NCI-H345 (cell line): Measurements from ENCODE around the gene RPLP2.

ENCODE experiments used
- DNase-seq: peaks from one replicate; lab custom pipeline; 2025; lab: John Stamatoyannopoulos, UW

Gene RPLP2

GRCh38 chr11:803770-804598, 5.8 kb upstream of the RPLP2 start:
- peak; percentile 67 for DNase-seq

GRCh38 chr11:804599-804964, 5.2 kb upstream of the RPLP2 start:
- no peak for DNase-seq

- DNase-seq, result no peak
These were observed 1.1 kb upstream of the RPLP2 start for GRCh38 chr11:808427-809286.

- DNase-seq, result no peak
These were observed 337 bp downstream of the RPLP2 start for GRCh38 chr11:810040-810567.

GRCh38 chr11:811446-812245, 1.9 kb downstream of the RPLP2 start:
- no peak for DNase-seq

- no peak for DNase-seq
These were observed 2.6 kb downstream of the RPLP2 start for GRCh38 chr11:812390-812789.

GRCh38 chr11:813072-813455, 3.3 kb downstream of the RPLP2 start:
- DNase-seq, result no peak

GRCh38 chr11:813456-814096, 3.8 kb downstream of the RPLP2 start:
- no peak for DNase-seq

- DNase-seq, result no peak
These were observed 6.1 kb downstream of the RPLP2 start for GRCh38 chr11:815675-816432.

- no peak for DNase-seq
These were observed 6.6 kb downstream of the RPLP2 start for GRCh38 chr11:816433-816779.

- no peak for DNase-seq
These were observed 8.8 kb downstream of the RPLP2 start, which contains the start of gene PNPLA2 for GRCh38 chr11:818396-819128. PNPLA2 (plus strand) TSS chr11:818914; CDS start chr11:819719, 805 bp downstream.

- peak; percentile 92 for DNase-seq
These were observed 9.6 kb downstream of the RPLP2 start for GRCh38 chr11:819129-819931.

- peak; percentile 80 for DNase-seq
These were observed 10.3 kb downstream of the RPLP2 start for GRCh38 chr11:819943-820649.

GRCh38 chr11:820655-821511, 11.1 kb downstream of the RPLP2 start:
- no peak for DNase-seq

GRCh38 chr11:821512-822371, 12.0 kb downstream of the RPLP2 start:
- no peak for DNase-seq

- no peak for DNase-seq
These were observed 13.9 kb downstream of the RPLP2 start for GRCh38 chr11:823441-824291.
